Renal cortical epithelial cell (primary cell): Measurements from ENCODE around the gene RPSA. TPM values are rescaled to one million over a fixed set of nuclear protein-coding genes. Genes with fewer than 3 reads are reported as not detected.
"Not testable (repeated sequence)": the region's sequence is repeated elsewhere in the genome, so short reads cannot be mapped to it uniquely, and the experiment has no call there.

ENCODE experiments used
- DNase-seq: peaks from one replicate; pipeline ENCODE4 v3.0.0-alpha.2; 2011; ENCODE audit warnings: low read depth
- total RNA-seq: library from RNA; depleted of rRNA; stranded (reverse); fragments of >200 nt; gene quantifications from 2 replicates; pipeline ENCODE4 v1.2.3, GENCODE V29; 2014

The RPSA gene
- total RNA-seq, 1 donor from 2014 or later: 539 TPM

GRCh38 chr3:39454591-39455217 lies 48.2 kb downstream of the RPSA start:
- DNase-seq: no peak

GRCh38 chr3:39456159-39456558 lies 49.6 kb downstream of the RPSA start:
- DNase-seq: no peak

DNA sequence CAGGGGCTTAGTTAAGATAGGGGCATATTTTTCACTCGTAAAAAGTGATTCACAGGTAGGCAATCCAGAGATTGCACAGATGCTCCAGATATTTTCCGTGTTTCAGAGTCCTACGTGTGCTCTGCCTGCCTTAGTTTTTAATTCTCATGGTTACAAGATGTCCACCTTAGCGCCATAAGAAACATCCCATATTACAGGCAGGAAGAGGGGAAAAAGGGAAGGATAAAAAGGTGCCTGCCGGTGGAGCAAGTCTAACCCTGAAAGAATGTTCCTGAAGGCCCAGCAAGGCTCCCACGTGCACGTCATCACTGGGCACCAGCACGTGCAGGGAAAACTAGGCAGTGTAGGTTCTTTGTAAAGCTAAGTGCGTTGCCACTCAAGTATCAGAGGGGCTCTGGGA lies 50.8 kb downstream of the RPSA start:
- no peak for DNase-seq

GRCh38 chr3:39458579-39458978 lies 52.1 kb downstream of the RPSA start:
- DNase-seq: not testable (repeated sequence)

DNA sequence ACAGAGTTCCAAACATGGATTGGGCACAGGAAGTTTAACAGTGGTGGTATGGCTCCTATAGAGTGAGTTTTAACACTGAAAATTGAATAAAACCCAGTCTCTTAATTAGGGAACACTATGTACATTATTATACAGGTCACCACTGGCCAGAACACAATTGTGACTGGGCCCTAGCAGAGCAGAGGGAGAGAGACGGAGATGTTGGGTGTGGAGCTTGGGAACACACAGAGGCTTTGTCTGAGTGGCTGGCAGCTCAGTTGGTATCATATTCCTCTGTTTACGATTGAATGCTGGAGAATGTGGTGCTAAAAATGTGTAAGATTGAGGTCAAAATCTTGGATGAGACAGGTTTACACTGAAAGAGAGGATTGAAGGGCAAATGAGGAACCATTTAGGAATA lies 54.2 kb downstream of the RPSA start:
- no peak for DNase-seq

Other genes starting within 250 kb of the RPSA start
- not detected in 2 replicates for gene XIRP1, start 214.1 kb upstream of the RPSA start, total RNA-seq
- gene CX3CR1, start 126.7 kb upstream of the RPSA start, total RNA-seq: 0.17 TPM in 1 of 2 replicates, not detected in the other
- gene CCR8, start 77.0 kb upstream of the RPSA start, total RNA-seq: 1.0 TPM in 1 of 2 replicates, not detected in the other
- gene SLC25A38, start 23.4 kb upstream of the RPSA start, total RNA-seq: 19.7 and 20.1 TPM in 2 replicates
- 1.6 TPM in 1 of 2 replicates, not detected in the other for gene MOBP, start 61.0 kb downstream of the RPSA start, total RNA-seq